ENCODE measurements around the gene BABAM1. TPM values are rescaled to one million over a fixed set of nuclear protein-coding genes. Genes with fewer than 3 reads are reported as not detected.

The BABAM1 gene
- total RNA-seq, 1 experiment from 2014 or later, result 93.3 TPM

GRCh38 chr19:17286263-17286662, 19.0 kb downstream of the BABAM1 start:
- H3K27me3 ChIP-seq (ENCODE audit: insufficient read depth, low read length), result no peaks in the 10 kb centered on the region
- H3K4me1 ChIP-seq (ENCODE audit: control insufficient read depth in 1 of 2, insufficient read depth in 2 of 2, low read length in 2 of 2), result peaks cover 0 to 40% of the 10 kb centered on the region in 2 experiments; a peak in 2 of 4 replicates
- peaks cover 0 to 6% of the 10 kb centered on the region in 2 experiments; a peak in 1 of 4 replicates for H3K36me3 ChIP-seq (ENCODE audit: control insufficient read depth in 1 of 2, insufficient read depth in 2 of 2, low read length in 2 of 2)
- H3K9ac ChIP-seq (ENCODE audit: low read length), result no peak overlapping the region
- intact Hi-C loops (cut with micrococcal nuclease), result no loop called here
- CTCF ChIA-PET, result interaction anchor here (0.6 kb wide), 1 partner anchor 218 kb away, joined by 3 read pairs; no protein-coding TSS in a partner anchor
- DNase-seq (ENCODE audit: low read depth, low spot score), result no peak
- no peaks in the 10 kb centered on the region for H4K20me1 ChIP-seq (ENCODE audit: insufficient read depth)
- H3K9me3 ChIP-seq (ENCODE audit: control insufficient read depth in 1 of 2, insufficient read depth in 1 of 2, low read depth in 1 of 2, low read length in 2 of 2), result no peaks in the 10 kb centered on the region
- no peak for TF ChIP-seq TCF7L2 (IDR thresholded peaks at IDR 0.05; ENCODE audit: borderline replicate concordance, extremely low read depth, insufficient read depth, insufficient read length)
- TF ChIP-seq SRF (IDR thresholded peaks at IDR 0.05; ENCODE audit: low read depth), result no peak
- no peak for TF ChIP-seq REST (IDR thresholded peaks at IDR 0.05; ENCODE audit: low read depth)
- TF ChIP-seq SP1 (IDR thresholded peaks at IDR 0.05; ENCODE audit: low read depth), result no peak
- TF ChIP-seq JUND (IDR thresholded peaks at IDR 0.05), result no peak
- no peak for TF ChIP-seq EZH2 (IDR thresholded peaks at IDR 0.05)
- TF ChIP-seq CEBPB (IDR thresholded peaks at IDR 0.05; ENCODE audit: low read depth), result no peak
- no peak for TF ChIP-seq ZFX (IDR thresholded peaks at IDR 0.05)
- TF ChIP-seq RAD21 (IDR thresholded peaks at IDR 0.05; ENCODE audit: low read depth), result no peak
- TF ChIP-seq ELF1 (IDR thresholded peaks at IDR 0.05; ENCODE audit: borderline replicate concordance, low read depth), result no peak
- H3K27ac ChIP-seq (ENCODE audit: low read depth, low read length), result no peak overlapping the region
- H3K9me2 ChIP-seq (ENCODE audit: insufficient read depth), result no peaks in the 10 kb centered on the region
- POLR2A ChIA-PET, result no interaction called here
- H2AFZ ChIP-seq (ENCODE audit: low read depth, low read length, poor library complexity, severe bottlenecking), result no peak overlapping the region
- RAD21 ChIA-PET (ENCODE audit: low non-redundant PET in 1 of 2, low total read pairs in 2 of 2, uncharacterized antibody in 2 of 2, unreplicated experiment in 2 of 2), result no interaction called here
- no peak for ATAC-seq
- no peak overlapping the region for H3K4me3 ChIP-seq (replicated peaks in 1 of 2; ENCODE audit: low read depth in 1 of 2, low read length in 2 of 2)
- peaks cover 12% of the 10 kb centered on the region; the same call in 1 of the 2 replicates for H3K79me2 ChIP-seq (ENCODE audit: insufficient read depth, low read length)
- H3K4me2 ChIP-seq (ENCODE audit: low read length), result no peak overlapping the region
- BruUV-seq (replicated peaks), result no TSS peak
